ENCODE results near the gene ARHGAP26.
A peak's percentile ranks its signal among the peaks of the same experiment; 100 is the strongest.

The ARHGAP26 gene

DNA sequence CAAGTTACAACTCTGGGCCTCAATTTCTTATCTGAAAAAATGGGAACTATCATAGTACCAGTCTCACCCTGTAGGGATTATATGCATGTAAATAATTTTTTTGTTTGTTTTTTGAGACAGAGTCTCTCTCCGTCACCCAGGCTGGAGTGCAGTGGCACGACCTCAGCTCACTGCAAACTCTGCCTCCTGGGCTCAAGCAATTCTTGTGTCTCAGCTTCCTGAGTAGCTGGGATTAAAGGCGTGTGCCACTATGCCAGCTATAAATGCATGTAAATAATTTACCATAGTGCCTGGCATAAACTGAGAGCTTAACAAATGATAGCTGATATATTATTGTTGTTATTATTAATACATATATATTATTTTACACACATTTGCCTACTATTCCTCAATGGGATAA, 3.0 kb upstream of the ARHGAP26 start:
- TF ChIP-seq, protein P1, sequence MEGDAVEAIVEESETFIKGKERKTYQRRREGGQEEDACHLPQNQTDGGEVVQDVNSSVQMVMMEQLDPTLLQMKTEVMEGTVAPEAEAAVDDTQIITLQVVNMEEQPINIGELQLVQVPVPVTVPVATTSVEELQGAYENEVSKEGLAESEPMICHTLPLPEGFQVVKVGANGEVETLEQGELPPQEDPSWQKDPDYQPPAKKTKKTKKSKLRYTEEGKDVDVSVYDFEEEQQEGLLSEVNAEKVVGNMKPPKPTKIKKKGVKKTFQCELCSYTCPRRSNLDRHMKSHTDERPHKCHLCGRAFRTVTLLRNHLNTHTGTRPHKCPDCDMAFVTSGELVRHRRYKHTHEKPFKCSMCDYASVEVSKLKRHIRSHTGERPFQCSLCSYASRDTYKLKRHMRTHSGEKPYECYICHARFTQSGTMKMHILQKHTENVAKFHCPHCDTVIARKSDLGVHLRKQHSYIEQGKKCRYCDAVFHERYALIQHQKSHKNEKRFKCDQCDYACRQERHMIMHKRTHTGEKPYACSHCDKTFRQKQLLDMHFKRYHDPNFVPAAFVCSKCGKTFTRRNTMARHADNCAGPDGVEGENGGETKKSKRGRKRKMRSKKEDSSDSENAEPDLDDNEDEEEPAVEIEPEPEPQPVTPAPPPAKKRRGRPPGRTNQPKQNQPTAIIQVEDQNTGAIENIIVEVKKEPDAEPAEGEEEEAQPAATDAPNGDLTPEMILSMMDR (IDR thresholded peaks at IDR 0.05): no peak
- Histone ChIP-seq H3K27ac (no peak overlapping the region), H3K4me3 (no peak overlapping the region)
- DNase-seq (ENCODE audit: low spot score): no peak

DNA sequence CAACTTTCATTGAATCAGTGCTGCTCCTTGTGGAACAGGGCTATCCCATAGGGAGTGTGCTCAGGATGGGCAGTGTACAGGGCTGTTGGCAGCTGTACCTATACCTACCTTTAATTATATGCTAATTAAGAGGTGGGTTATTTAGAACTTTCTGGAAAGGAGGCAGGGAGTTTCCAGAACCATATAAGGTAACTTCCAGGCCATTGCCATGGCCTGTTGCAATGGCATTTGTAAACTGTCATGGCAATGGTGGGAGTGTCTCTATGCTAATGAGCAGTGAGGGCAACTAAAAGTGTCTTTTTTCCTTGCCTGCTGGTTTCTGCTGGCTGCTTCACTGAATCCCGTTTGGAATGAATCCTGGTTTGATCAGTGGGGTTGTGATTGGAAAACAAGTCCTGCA, 2.3 kb upstream of the ARHGAP26 start:
- DNase-seq (ENCODE audit: low spot score): no peak
- H3K4me3 ChIP-seq: no peak overlapping the region
- TF ChIP-seq, protein P1 (IDR thresholded peaks at IDR 0.05): no peak
- H3K27ac ChIP-seq: no peak overlapping the region

DNA sequence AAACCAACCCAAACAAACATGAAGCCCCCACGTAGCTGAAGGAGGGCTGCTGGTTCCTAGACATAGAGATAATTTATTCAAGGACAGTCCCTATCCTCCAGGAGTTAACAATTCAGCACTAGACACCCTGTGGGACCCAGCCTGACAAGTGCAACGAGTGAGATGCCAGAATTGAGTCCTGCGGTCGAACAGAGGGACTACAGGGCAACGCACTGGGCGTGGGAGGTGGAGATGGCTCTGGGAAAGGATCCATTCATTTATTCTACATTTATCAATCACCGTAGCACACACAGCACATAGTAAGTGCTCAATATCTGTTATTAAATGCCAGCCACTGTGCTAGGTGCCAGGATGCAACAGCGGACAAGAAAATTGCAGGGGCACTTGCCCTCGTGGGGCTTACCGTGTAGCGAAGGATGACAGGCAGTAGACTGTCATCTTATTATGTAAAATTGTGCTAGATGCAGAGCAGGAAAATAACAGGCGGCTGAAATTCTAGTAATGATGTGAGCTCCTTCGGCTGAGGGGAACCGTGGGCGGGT, 855 bp upstream of the ARHGAP26 start:
- peak overlapping the region; percentile 83 to 96 for H3K27ac ChIP-seq
- DNase-seq (ENCODE audit: low spot score): no peak
- TF ChIP-seq, protein P1 (IDR thresholded peaks at IDR 0.05): no peak
- H3K4me3 ChIP-seq: peak overlapping the region; percentile 73

DNA sequence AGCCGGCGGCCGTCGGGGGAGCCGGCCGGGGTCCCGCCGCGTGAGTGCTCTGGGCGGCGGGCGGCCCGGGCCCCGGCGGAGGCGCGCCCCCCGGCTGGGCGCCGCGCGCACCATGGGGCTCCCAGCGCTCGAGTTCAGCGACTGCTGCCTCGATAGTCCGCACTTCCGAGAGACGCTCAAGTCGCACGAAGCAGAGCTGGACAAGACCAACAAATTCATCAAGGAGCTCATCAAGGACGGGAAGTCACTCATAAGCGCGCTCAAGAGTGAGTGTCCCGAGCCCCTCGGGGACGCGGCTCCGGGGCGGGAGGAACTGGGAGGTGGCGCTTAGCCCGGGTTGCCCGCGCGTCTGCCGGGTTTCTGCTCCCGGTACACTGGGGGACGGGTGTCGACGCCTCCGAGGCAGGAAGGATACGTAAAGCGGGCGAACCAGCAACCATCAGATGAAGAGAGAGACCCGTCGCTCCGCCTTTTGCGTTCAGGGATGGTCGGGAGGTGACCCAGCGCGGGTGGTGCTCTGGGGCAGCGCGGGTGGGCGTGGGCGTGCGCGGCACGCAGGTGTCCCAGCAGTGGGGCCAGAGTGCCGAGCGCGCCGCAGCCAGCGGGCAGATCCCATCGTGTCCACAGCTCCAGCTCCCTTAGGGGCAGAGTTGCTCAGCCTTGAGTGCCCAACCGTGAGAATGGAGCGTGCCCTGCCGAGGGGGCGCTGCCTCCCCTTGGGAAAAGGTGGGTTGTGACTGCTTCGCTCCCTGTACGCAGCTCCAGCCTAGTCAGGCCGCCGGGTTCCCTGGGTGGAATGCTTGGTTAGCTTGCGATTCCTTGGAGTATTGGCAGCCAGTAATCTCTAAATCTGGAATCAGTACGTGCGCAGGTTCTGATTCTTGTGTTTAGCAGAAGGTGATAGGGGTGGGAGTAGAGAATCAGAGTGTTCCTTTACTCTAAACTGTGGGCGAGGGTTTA, 753 bp downstream of the ARHGAP26 start:
- peak overlapping the region; percentile 73 for H3K4me3 ChIP-seq
- TF ChIP-seq, protein P1 (IDR thresholded peaks at IDR 0.05): no peak
- peak overlapping the region; percentile 83 to 96 for H3K27ac ChIP-seq
- DNase-seq (ENCODE audit: low spot score): peak; percentile 86

DNA sequence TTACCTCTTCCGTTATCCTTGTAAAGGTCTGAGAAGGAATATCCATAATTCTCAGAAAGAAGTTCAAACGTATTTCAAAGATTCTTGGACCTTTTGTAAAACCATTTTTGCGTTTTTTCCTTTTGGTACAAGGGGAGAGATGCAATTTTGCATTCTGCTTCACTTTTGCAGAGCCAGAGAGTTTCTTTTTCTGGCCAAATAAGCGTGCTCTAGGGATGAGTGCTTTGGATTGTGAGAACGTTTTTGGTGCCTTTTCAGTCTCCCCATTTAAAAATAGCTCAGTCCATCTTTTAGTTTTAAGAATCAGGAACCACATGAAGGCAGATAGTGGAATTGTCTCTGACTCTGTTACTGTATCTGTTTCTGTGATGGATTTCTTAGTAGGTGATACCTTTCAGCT, 1.5 kb downstream of the ARHGAP26 start:
- no peak for DNase-seq (ENCODE audit: low spot score)
- peak overlapping the region; percentile 83 to 96 for H3K27ac ChIP-seq
- peak overlapping the region; percentile 73 for H3K4me3 ChIP-seq
- TF ChIP-seq, protein P1 (IDR thresholded peaks at IDR 0.05): no peak

DNA sequence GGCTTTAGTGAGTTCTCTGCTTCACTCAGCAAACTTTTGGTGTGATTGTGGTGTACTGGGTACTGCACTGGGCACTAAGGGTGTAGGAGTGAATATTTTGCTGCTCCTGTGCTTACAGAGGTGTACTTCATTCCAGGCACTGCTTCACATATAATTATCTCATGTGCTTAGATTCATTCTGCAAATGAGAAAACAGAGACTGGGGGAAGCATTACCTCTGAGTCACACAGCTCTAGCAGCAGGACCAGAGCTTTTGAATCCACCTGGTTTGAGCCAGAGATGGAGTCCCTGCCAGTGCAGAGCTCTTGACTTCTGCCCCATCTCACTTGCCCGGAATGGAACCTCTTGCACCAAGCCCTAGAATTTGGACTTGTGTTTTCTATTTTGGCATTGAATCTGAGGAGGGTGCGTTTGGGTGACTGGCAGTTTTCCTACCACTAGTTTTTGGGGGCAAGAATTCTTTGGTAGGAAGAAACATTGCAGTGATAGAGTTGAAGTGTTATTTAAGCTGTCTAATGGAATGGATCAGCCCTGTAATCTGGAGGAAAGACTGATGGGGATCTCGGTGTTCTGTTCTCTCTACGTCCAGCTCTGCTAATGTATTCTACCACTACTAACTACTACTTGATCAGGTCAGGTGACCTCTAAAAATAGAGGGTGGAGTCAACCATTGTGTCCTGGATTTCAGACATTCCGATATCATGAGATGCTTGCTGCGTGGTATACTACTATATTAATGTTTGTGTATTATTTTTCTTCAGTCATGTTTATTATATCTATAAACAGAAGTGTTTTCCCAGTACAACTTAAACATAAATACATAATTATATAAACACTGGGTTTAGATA, 2.5 kb downstream of the ARHGAP26 start:
- TF ChIP-seq, protein P1 (IDR thresholded peaks at IDR 0.05): no peak
- no peak for DNase-seq (ENCODE audit: low spot score)
- Histone ChIP-seq H3K4me3 (peak overlapping the region; percentile 73), H3K27ac (peak overlapping the region in 1 of 2 donors; percentile 96)
